Measurements from ENCODE around the gene ANKMY1. TPM values are rescaled to one million over a fixed set of nuclear protein-coding genes. Genes with fewer than 3 reads are reported as not detected.

The ANKMY1 gene
- total RNA-seq, 1 experiment from 2014 or later: 85.7 TPM

GRCh38 chr2:240600451-240600961 is 42.7 kb upstream of the ANKMY1 start:
- Histone ChIP-seq H3K4me1 (replicated peaks; ENCODE audit: insufficient read depth) (no peaks in the 10 kb centered on the region), H3K4me3 (no peak overlapping the region), H3K9me2 (ENCODE audit: insufficient read depth) (no peaks in the 10 kb centered on the region), H3K79me2 (ENCODE audit: low read depth) (no peaks in the 10 kb centered on the region), H3K27ac (no peak overlapping the region), H4K20me1 (ENCODE audit: insufficient read depth) (peaks cover 8% of the 10 kb centered on the region), H2AFZ (no peak overlapping the region), H3K9me3 (ENCODE audit: insufficient read depth, low read depth) (no peaks in the 10 kb centered on the region), H3K27me3 (ENCODE audit: insufficient read depth, low read depth) (no peaks in the 10 kb centered on the region), H3K36me3 (ENCODE audit: low read depth) (0 out of 2 replicates have a peak, but pooled peaks cover 4% of the 10 kb centered on the region), H3K4me2 (no peak overlapping the region), H3F3A (ENCODE audit: insufficient read depth, low read depth) (no peaks in the 10 kb centered on the region)
- intact Hi-C loops (cut with micrococcal nuclease; ENCODE audit: unreplicated experiment): no loop called here
- CTCF ChIA-PET: no interaction called here
- TF ChIP-seq EZH2 (IDR thresholded peaks at IDR 0.05; ENCODE audit: low read depth): no peak
- no peak for TF ChIP-seq CTCF (conservative IDR thresholded peaks at IDR 0.05)
- no TSS peak for BruUV-seq (replicated peaks)
- POLR2A ChIA-PET (ENCODE audit: unreplicated experiment): no interaction called here
- DNase-seq: no peak

- Histone ChIP-seq H3K4me1 (replicated peaks; ENCODE audit: insufficient read depth) (no peaks in the 10 kb centered on the region), H3K79me2 (ENCODE audit: low read depth) (no peaks in the 10 kb centered on the region), H3K4me2 (no peak overlapping the region), H3K27me3 (ENCODE audit: insufficient read depth, low read depth) (no peaks in the 10 kb centered on the region), H3K36me3 (ENCODE audit: low read depth) (0 out of 2 replicates have a peak, but pooled peaks cover 4% of the 10 kb centered on the region), H2AFZ (no peak overlapping the region), H3K27ac (no peak overlapping the region), H3K4me3 (no peak overlapping the region), H3F3A (ENCODE audit: insufficient read depth, low read depth) (no peaks in the 10 kb centered on the region), H4K20me1 (ENCODE audit: insufficient read depth) (peaks cover 12% of the 10 kb centered on the region), H3K9me2 (ENCODE audit: insufficient read depth) (no peaks in the 10 kb centered on the region), H3K9me3 (ENCODE audit: insufficient read depth, low read depth) (no peaks in the 10 kb centered on the region)
- no peak for TF ChIP-seq CTCF (conservative IDR thresholded peaks at IDR 0.05)
- TF ChIP-seq EZH2 (IDR thresholded peaks at IDR 0.05; ENCODE audit: low read depth): no peak
- CTCF ChIA-PET: no interaction called here
- BruUV-seq (replicated peaks): no TSS peak
- DNase-seq: no peak
- intact Hi-C loops (cut with micrococcal nuclease; ENCODE audit: unreplicated experiment): no loop called here
- POLR2A ChIA-PET (ENCODE audit: unreplicated experiment): no interaction called here
Observed at GRCh38 chr2:240599141-240599583, 41.4 kb upstream of the ANKMY1 start.

- CTCF ChIA-PET: no interaction called here
- POLR2A ChIA-PET (ENCODE audit: unreplicated experiment): no interaction called here
Observed at GRCh38 chr2:240598311-240598911, 40.6 kb upstream of the ANKMY1 start.

More at GRCh38 chr2:240598311-240598911, 40.6 kb upstream of the ANKMY1 start:
- Histone ChIP-seq H4K20me1 (ENCODE audit: insufficient read depth) (peaks cover 12% of the 10 kb centered on the region), H3K27ac (no peak overlapping the region), H3K79me2 (ENCODE audit: low read depth) (no peaks in the 10 kb centered on the region), H3K9me3 (ENCODE audit: insufficient read depth, low read depth) (no peaks in the 10 kb centered on the region), H3K4me1 (replicated peaks; ENCODE audit: insufficient read depth) (no peaks in the 10 kb centered on the region), H3K4me3 (no peak overlapping the region), H3K27me3 (ENCODE audit: insufficient read depth, low read depth) (no peaks in the 10 kb centered on the region), H2AFZ (no peak overlapping the region), H3K9me2 (ENCODE audit: insufficient read depth) (no peaks in the 10 kb centered on the region), H3K4me2 (no peak overlapping the region), H3F3A (ENCODE audit: insufficient read depth, low read depth) (no peaks in the 10 kb centered on the region), H3K36me3 (ENCODE audit: low read depth) (0 out of 2 replicates have a peak, but pooled peaks cover 4% of the 10 kb centered on the region)
- DNase-seq: no peak
- TF ChIP-seq EZH2 (IDR thresholded peaks at IDR 0.05; ENCODE audit: low read depth): no peak
- TF ChIP-seq CTCF (conservative IDR thresholded peaks at IDR 0.05): no peak
- intact Hi-C loops (cut with micrococcal nuclease; ENCODE audit: unreplicated experiment): no loop called here
- no TSS peak for BruUV-seq (replicated peaks)
